HG03442 (cell line): ENCODE results near the gene RARRES2.

Source experiments
- ATAC-seq: cut with Tn5 transposase; IDR thresholded peaks from one replicate; pipeline ENCODE4 v1.9.1; 2021; ENCODE audit warnings: mild to moderate bottlenecking, moderate library complexity; ENCODE audit not compliant: unreplicated experiment

RARRES2 gene

GRCh38 chr7:150339409-150339809, 2.0 kb downstream of the RARRES2 start:
- no peak for ATAC-seq

- no peak for ATAC-seq
These were observed 3.1 kb downstream of the RARRES2 start for GRCh38 chr7:150338166-150338829.

- ATAC-seq = no peak
These were observed 3.8 kb downstream of the RARRES2 start for GRCh38 chr7:150337659-150338081.

- no peak for ATAC-seq
These were observed 4.2 kb downstream of the RARRES2 start for GRCh38 chr7:150337179-150337578.

- ATAC-seq = no peak
These were observed 4.7 kb downstream of the RARRES2 start for GRCh38 chr7:150336746-150337145.

- no peak for ATAC-seq
These were observed 5.7 kb downstream of the RARRES2 start for GRCh38 chr7:150335774-150336112.

GRCh38 chr7:150335108-150335773, 6.2 kb downstream of the RARRES2 start:
- no peak for ATAC-seq

GRCh38 chr7:150334108-150334507, 7.3 kb downstream of the RARRES2 start:
- no peak for ATAC-seq

GRCh38 chr7:150333659-150334058, 7.8 kb downstream of the RARRES2 start:
- ATAC-seq = no peak

- ATAC-seq = no peak
These were observed 8.4 kb downstream of the RARRES2 start for GRCh38 chr7:150332852-150333635.

- ATAC-seq = no peak
These were observed 11.1 kb downstream of the RARRES2 start for GRCh38 chr7:150330211-150330885.

GRCh38 chr7:150329331-150330120, 11.9 kb downstream of the RARRES2 start:
- no peak for ATAC-seq

GRCh38 chr7:150327308-150327707, 14.1 kb downstream of the RARRES2 start:
- no peak for ATAC-seq

GRCh38 chr7:150326657-150327268, 14.7 kb downstream of the RARRES2 start:
- no peak for ATAC-seq

GRCh38 chr7:150325901-150326300, 15.5 kb downstream of the RARRES2 start:
- ATAC-seq = no peak

- ATAC-seq = no peak
These were observed 16.3 kb downstream of the RARRES2 start for GRCh38 chr7:150325110-150325611.

GRCh38 chr7:150324373-150324961, 17.0 kb downstream of the RARRES2 start:
- ATAC-seq = no peak

GRCh38 chr7:150323682-150324372, 17.6 kb downstream of the RARRES2 start:
- ATAC-seq = peak; percentile 8
